GM21528 (cell line): Measurements from ENCODE around the gene AVP.
"Not testable (repeated sequence)": the region's sequence is repeated elsewhere in the genome, so short reads cannot be mapped to it uniquely, and the experiment has no call there.

ENCODE experiments used
- ATAC-seq: cut with Tn5 transposase; IDR thresholded peaks from one replicate; pipeline ENCODE4 v1.9.1; 2021; ENCODE audit warnings: mild to moderate bottlenecking, moderate library complexity; ENCODE audit not compliant: unreplicated experiment, low FRiP score

The AVP gene

DNA sequence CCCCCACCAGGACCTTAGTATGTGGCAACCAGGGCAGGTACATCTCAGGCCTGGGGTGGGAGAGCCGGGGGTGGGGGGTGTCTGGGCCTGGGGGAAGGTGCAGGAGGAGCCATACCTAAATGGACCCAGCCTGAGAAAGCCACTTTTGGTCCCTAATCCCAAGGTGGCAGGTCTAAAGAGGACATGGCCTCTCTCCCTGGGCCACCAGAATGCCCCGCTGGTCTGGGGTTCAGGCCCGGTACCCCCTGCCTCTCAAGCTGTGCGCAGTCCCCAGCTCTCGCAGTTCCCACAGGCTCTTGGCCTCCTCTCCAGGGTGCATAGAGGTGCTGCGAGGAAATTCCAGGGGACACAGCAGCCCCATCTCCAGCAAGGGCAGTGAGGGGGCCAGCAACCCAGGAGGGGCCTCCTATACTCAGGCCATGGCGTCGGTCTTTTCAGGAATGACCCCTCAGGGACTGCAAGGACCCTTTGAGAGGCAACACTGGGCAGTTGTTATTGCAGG lies 1.1 kb upstream of the AVP start:
- ATAC-seq = no peak

GRCh38 chr20:3084986-3085360 lies 449 bp upstream of the AVP start:
- no peak for ATAC-seq

- ATAC-seq = no peak
Observed at GRCh38 chr20:3082955-3083952, 1.3 kb downstream of the AVP start.

DNA sequence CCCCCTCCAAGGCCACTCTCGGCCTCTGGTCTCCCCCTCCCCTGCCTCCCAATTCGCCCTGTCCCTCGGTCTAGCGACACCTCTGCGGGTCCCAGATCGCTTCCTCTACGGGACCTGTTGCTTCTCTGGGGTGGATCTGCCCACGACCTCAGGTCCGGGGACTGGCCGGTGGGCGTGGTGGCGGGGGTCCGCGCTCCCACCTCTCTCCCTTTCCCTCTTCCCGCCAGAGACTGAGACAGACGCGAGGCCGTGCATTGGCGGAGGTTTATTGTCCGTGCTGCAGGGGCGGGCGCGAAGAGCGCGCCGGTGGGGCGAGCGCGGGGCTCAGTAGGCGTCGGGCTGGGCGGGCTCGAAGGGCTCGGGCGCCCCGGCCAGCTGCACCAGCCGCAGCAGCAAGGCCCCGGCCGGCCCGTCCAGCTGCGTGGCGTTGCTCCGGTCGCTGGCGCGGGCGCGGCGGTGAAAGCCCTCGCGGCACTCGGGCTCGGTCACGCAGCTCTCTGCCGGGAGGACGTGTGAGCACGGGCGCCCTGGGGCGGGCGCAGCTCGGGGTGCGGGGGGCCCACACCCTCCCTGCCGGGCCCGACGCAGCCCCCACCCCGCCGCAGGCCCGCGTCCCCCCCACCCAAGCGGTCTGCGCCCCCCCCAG lies 2.1 kb downstream of the AVP start:
- no peak for ATAC-seq

GRCh38 chr20:3081641-3082040 lies 2.9 kb downstream of the AVP start:
- no peak for ATAC-seq

GRCh38 chr20:3080939-3081388 lies 3.6 kb downstream of the AVP start:
- ATAC-seq = no peak

- ATAC-seq = no peak
Observed at GRCh38 chr20:3077618-3078134, 6.8 kb downstream of the AVP start.

DNA sequence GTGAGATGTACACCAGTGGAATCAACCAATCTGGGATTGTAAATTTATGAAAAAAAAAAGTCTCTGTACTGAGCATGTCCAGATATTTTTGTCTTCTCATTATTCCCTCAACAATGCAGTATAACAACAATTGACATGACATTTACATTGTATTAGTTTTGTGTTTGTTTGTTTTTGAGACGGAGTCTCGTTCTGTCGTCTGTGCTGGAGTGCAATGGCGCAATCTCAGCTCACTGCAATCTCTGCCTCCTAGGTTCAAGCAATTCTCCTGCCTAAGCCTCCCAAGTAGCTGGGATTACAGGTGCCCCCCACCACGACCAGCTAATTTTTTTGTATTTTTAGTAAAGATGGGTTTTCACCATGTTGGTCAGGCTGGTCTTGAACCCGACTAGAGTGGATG lies 9.2 kb downstream of the AVP start:
- not testable (repeated sequence) for ATAC-seq

DNA sequence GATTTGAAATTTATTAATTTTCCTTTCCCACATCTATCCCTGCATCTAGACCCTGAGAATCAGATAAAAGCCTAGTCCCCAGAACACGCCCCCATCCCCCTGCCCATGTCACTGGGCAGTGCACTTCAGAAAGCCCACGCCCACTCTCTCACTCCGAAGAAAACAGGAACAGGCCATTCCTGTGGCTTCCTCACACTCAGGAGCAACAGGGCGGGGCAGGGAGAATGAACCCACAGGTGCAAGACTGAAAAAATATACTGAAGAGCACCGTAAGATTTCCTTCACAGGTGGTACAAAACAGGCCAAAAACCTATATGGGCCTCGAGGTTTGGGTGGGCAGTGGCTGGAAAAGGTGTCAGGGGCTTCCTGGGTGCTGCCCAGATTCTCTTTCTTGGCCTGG lies 9.7 kb downstream of the AVP start:
- ATAC-seq = no peak

GRCh38 chr20:3073251-3073643 lies 11.3 kb downstream of the AVP start:
- ATAC-seq = not testable (repeated sequence)

DNA sequence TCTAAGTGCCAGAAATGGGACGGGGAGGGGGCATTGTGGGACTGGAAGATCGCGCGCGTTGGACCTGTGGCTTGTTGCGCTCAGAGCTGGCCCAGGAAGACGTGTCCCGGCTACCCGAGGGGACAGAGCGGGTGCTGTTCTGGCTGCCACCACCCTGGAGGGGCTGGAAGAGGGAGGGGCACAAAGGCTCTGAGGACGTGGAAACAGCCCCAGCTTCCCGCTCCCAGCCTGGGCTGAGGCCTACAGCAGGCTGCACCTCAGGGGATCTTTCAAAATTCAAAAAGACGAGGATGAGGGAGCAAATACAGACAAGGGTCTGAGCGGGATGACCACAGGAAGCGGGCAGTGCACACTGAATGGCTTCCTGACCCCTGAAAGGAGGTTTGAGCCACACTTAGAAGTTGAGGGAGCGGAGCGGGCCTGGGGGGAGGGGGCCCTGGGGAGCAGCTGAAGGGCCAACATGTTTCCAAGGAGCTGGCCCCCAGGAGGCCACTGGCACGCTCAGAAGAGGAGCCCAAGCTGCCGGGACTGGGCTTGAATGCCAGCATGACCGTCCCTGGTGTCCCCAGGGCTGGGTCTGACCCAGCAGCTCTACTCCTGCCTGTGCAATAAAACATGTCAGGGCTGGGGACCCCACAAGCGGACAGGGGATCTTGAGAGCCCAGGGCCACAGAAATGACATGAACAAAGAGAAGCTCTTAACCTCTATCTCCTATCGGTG lies 11.8 kb downstream of the AVP start:
- ATAC-seq = no peak

GRCh38 chr20:3071610-3072529 lies 12.7 kb downstream of the AVP start, which contains the start of gene OXT:
Gene OXT, plus strand, starts transcription at chr20:3071620. Its CDS starts 36 bp downstream, at chr20:3071656.
- no peak for ATAC-seq

DNA sequence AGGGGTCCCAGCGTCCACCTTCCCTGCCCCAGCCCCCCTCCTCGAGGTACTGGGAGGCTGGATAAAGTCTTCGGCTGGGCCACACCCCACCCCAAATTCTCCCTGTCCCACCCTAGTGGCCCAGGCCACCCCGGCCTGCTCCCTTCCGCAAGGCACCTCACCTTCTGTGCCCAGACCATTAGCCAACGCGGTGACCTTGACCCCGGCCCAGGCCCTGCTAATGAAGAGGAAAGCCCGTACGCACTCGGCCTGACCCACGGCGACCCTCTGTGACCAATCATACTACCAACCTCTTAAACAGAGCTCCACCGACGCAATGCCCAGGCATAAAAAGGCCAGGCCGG lies 13.3 kb downstream of the AVP start:
- ATAC-seq = no peak

- no peak for ATAC-seq
Observed at GRCh38 chr20:3070725-3071124, 13.8 kb downstream of the AVP start.

GRCh38 chr20:3068986-3069900 lies 15.3 kb downstream of the AVP start:
- ATAC-seq = no peak

GRCh38 chr20:3068075-3068474 lies 16.4 kb downstream of the AVP start:
- no peak for ATAC-seq

GRCh38 chr20:3067139-3068014 lies 17.1 kb downstream of the AVP start:
- no peak for ATAC-seq

- ATAC-seq = not testable (repeated sequence)
Observed at GRCh38 chr20:3064119-3064518, 20.4 kb downstream of the AVP start.
